Osteoblast (primary cell): ENCODE data around the gene CCSAP. TPM values are rescaled to one million over a fixed set of nuclear protein-coding genes. Genes with fewer than 3 reads are reported as not detected.
"Not testable (repeated sequence)": the region's sequence is repeated elsewhere in the genome, so short reads cannot be mapped to it uniquely, and the experiment has no call there.

Experiments
- DNase-seq: peaks from one replicate; pipeline ENCODE4 v3.0.0; 2011; ENCODE audit warnings: low spot score, mixed read lengths; ENCODE audit not compliant: insufficient read length; ENCODE audit errors: missing footprints
- H2AFZ ChIP-seq: 2 replicates; pipeline ENCODE4 v1.6.0; 2011; ENCODE audit warnings: mild to moderate bottlenecking, low read length
- H3K27ac ChIP-seq: 2 replicates; pipeline ENCODE4 v1.5.1; 2011; ENCODE audit warnings: mild to moderate bottlenecking, low read depth, low read length, moderate library complexity
- H3K27me3 ChIP-seq: 2 replicates; pipeline ENCODE4 v1.6.0; 2012; ENCODE audit warnings: mild to moderate bottlenecking, control low read depth, inconsistent platforms, low read length, moderate library complexity; ENCODE audit not compliant: insufficient read depth
- H3K36me3 ChIP-seq: 2 replicates; pipeline ENCODE4 v1.5.1; 2011; ENCODE audit warnings: mild to moderate bottlenecking, low read length, control low read depth, moderate library complexity; ENCODE audit not compliant: insufficient read depth
- H3K4me1 ChIP-seq: 2 replicates; pipeline ENCODE4 v1.5.1; 2011; ENCODE audit warnings: mild to moderate bottlenecking, low read length, control low read depth, moderate library complexity; ENCODE audit not compliant: insufficient read depth
- H3K4me2 ChIP-seq: 2 replicates; pipeline ENCODE4 v1.6.0; 2011; ENCODE audit warnings: mild to moderate bottlenecking, low read length; ENCODE audit not compliant: insufficient read depth
- H3K4me3 ChIP-seq: fragments of 200-600 bp; sonication (generic); 3 replicates; pipeline ENCODE4 v1.5.1; 2012; ENCODE audit warnings: mild to moderate bottlenecking, low read length, inconsistent platforms; ENCODE audit not compliant: insufficient read depth
- H3K79me2 ChIP-seq: 2 replicates; pipeline ENCODE4 v1.6.0; 2012; ENCODE audit warnings: mild to moderate bottlenecking, low read length, control low read depth, inconsistent platforms; ENCODE audit not compliant: insufficient read depth
- H3K9me3 ChIP-seq: 2 replicates; pipeline ENCODE4 v1.5.1; 2011; ENCODE audit warnings: low read depth, low read length, control low read depth
- H4K20me1 ChIP-seq: 2 replicates; pipeline ENCODE4 v1.6.0; 2012; ENCODE audit warnings: mild to moderate bottlenecking, low read length, control low read depth; ENCODE audit not compliant: insufficient read depth
- CTCF ChIP-seq: IDR thresholded peaks from 2 replicates; pipeline ENCODE4 v1.5.1; 2011; ENCODE audit warnings: mild to moderate bottlenecking, low read depth, low read length, moderate library complexity; ENCODE audit errors: extremely low read depth
- total RNA-seq: library from RNA; depleted of rRNA; stranded (reverse); fragments of >200 nt; gene quantifications from 2 replicates; pipeline ENCODE4 v1.2.3, GENCODE V29; 2012

The CCSAP gene
- total RNA-seq, 1 donor, result 9.4 TPM

GRCh38 chr1:229336345-229336744 lies 6.5 kb downstream of the CCSAP start:
- DNase-seq, result no peak
- H2AFZ ChIP-seq, result no peak overlapping the region
- peaks cover 4% of the 10 kb centered on the region for H3K4me1 ChIP-seq
- no peaks in the 10 kb centered on the region for H3K36me3 ChIP-seq
- H3K79me2 ChIP-seq, result peaks cover 30% of the 10 kb centered on the region
- H3K27me3 ChIP-seq, result no peaks in the 10 kb centered on the region
- H3K4me3 ChIP-seq, result no peak overlapping the region
- no peaks in the 10 kb centered on the region for H3K9me3 ChIP-seq
- no peak overlapping the region for H3K27ac ChIP-seq
- no peaks in the 10 kb centered on the region for H4K20me1 ChIP-seq
- H3K4me2 ChIP-seq, result no peak overlapping the region
- TF ChIP-seq CTCF, result no peak

DNA sequence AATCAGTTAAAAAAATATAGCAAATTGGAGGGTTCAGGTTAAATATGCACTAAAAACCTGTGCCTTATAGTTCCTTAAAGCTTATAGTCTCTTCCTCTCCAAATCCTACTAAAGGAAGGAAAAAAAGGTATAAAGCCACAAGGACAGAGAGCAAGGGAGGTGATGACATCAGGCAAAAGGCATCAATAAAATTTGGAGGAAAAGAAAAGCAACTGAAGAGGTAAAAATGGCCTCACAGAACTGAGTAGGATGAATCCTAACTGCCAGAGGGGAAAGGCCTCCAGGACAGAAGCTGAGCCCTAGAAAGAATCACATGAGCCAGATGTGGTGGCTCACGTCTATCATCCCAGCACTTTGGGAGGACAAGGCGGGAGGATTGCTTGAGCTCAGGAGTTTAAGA lies 8.1 kb downstream of the CCSAP start:
- H3K79me2 ChIP-seq, result peaks cover 21% of the 10 kb centered on the region
- peaks cover 4% of the 10 kb centered on the region for H3K4me1 ChIP-seq
- H3K27me3 ChIP-seq, result no peaks in the 10 kb centered on the region
- peak; percentile 59 for DNase-seq
- no peak overlapping the region for H2AFZ ChIP-seq
- no peak overlapping the region for H3K4me3 ChIP-seq
- no peak overlapping the region for H3K4me2 ChIP-seq
- H3K36me3 ChIP-seq, result peaks cover 3% of the 10 kb centered on the region
- H4K20me1 ChIP-seq, result no peaks in the 10 kb centered on the region
- TF ChIP-seq CTCF, result no peak
- H3K9me3 ChIP-seq, result no peaks in the 10 kb centered on the region
- H3K27ac ChIP-seq, result no peak overlapping the region

DNA sequence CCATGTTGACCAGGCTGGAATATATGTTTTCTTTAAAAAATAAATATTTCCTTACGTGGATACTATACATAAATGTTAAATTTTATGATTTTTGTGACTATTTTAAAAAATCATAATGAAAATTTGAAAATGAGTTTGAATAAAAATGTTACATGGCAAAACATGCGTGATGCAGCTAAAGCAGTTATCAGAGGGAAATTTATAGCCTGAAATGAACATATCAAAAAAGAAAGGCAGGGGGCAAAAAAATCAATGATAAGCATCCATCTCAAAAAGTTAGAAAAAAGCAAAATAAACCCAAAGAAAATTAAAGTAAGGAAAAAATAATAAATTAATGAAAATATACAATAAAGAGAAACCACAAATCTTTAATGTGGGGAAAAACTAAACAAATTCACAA lies 8.6 kb downstream of the CCSAP start:
- Histone ChIP-seq H3K4me1 (peaks cover 4% of the 10 kb centered on the region), H3K4me3 (no peak overlapping the region), H3K79me2 (peaks cover 16% of the 10 kb centered on the region), H3K27ac (no peak overlapping the region), H4K20me1 (no peaks in the 10 kb centered on the region), H2AFZ (no peak overlapping the region), H3K36me3 (peaks cover 3% of the 10 kb centered on the region), H3K27me3 (no peaks in the 10 kb centered on the region), H3K9me3 (no peaks in the 10 kb centered on the region), H3K4me2 (no peak overlapping the region)
- DNase-seq, result no peak
- TF ChIP-seq CTCF, result no peak

DNA sequence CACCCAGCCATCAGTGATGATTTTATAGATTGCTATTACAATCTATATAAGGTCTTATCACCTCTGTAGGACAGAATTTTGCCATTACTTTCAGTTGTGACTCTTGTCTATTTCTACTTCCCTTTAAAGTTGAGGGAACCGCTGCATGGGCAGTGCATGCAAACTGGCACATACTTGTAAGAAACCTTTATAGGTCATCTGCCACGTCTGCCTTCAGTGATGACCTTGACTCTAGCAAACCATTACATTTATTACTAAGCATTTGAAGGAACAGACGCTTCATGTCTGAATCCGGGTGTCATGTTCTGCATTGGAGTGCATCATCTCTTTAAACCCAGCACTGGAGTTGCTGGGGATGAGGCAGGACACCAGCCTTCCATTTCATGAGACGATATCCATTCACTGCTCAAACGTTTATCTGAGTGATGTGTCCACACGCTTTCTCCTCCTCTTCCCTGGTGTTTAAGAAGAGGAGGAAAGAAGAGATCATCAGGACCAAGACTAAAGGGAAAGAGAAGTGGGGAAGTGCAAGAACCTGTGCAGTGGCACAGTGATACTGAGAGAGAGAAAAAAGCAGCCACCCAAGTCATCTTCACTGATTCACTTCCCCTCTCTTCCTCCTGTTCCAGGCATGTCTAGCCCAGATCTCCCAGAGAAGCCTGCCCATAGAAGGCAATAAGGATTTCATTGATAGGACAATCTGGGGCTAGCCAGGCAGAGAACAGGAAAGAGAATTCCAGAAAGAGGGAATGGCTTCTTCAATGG lies 14.1 kb downstream of the CCSAP start:
- H4K20me1 ChIP-seq, result no peaks in the 10 kb centered on the region
- H3K9me3 ChIP-seq, result no peaks in the 10 kb centered on the region
- peak; percentile 27 for DNase-seq
- peaks cover 12% of the 10 kb centered on the region for H3K36me3 ChIP-seq
- no peaks in the 10 kb centered on the region for H3K4me1 ChIP-seq
- no peak overlapping the region for H2AFZ ChIP-seq
- H3K4me3 ChIP-seq, result no peak overlapping the region
- H3K27ac ChIP-seq, result no peak overlapping the region
- no peak for TF ChIP-seq CTCF
- H3K27me3 ChIP-seq, result no peaks in the 10 kb centered on the region
- no peak overlapping the region for H3K4me2 ChIP-seq
- no peaks in the 10 kb centered on the region for H3K79me2 ChIP-seq

GRCh38 chr1:229327765-229328164 lies 15.1 kb downstream of the CCSAP start:
- H3K4me3 ChIP-seq, H3K4me1 ChIP-seq, H3K9me3 ChIP-seq, H3K79me2 ChIP-seq, H3K4me2 ChIP-seq, DNase-seq, H3K27me3 ChIP-seq, H4K20me1 ChIP-seq, H3K27ac ChIP-seq, H2AFZ ChIP-seq: not testable (repeated sequence)
- peaks cover 21% of the 10 kb centered on the region for H3K36me3 ChIP-seq
